HEK293T (cell line): ENCODE measurements around the gene POM121L2.

Experiments used
- CTCF ChIA-PET: fragments of 350-600 bp; formaldehyde crosslinking; extraction: SDS; loops from one replicate; lab custom pipeline; 2021; ENCODE audit warnings: antibody characterized with exemption, inconsistent platforms; lab: Yijun Ruan, JAX
- POLR2A ChIA-PET: fragments of 350-600 bp; formaldehyde crosslinking; extraction: SDS; loops from one replicate; lab custom pipeline; 2020; ENCODE audit warnings: antibody characterized with exemption, inconsistent platforms; lab: Yijun Ruan, JAX
- DNase-seq: peaks from one replicate; pipeline ENCODE4 v3.0.0; 2012; ENCODE audit warnings: mixed read lengths; ENCODE audit errors: extremely low spot score
- ARNT ChIP-seq: fragments of 450-650 bp; IDR thresholded peaks from 2 replicates; pipeline ENCODE4 v1.6.1; 2017; ENCODE audit warnings: mild to moderate bottlenecking
- BHLHE40 ChIP-seq: fragments of 450-650 bp; IDR thresholded peaks from 2 replicates; pipeline ENCODE4 v1.6.1; 2016; ENCODE audit warnings: mild to moderate bottlenecking, moderate library complexity, borderline replicate concordance
- CTBP1 ChIP-seq: fragments of 450-650 bp; IDR thresholded peaks from 2 replicates; pipeline ENCODE4 v1.6.1; 2016; ENCODE audit warnings: borderline replicate concordance
- ELF4 ChIP-seq: fragments of 450-650 bp; IDR thresholded peaks from 2 replicates; pipeline ENCODE4 v1.6.1; 2017; ENCODE audit warnings: antibody characterized with exemption
- FOXA1 ChIP-seq: fragments of 450-650 bp; IDR thresholded peaks from 2 replicates; pipeline ENCODE4 v1.6.1; 2016; ENCODE audit warnings: mild to moderate bottlenecking
- FOXK2 ChIP-seq: fragments of 450-650 bp; IDR thresholded peaks from 2 replicates; pipeline ENCODE4 v1.6.1; 2016; ENCODE audit warnings: mild to moderate bottlenecking
- FOXM1 ChIP-seq: fragments of 450-650 bp; IDR thresholded peaks from 2 replicates; pipeline ENCODE4 v1.6.1; 2017; ENCODE audit warnings: mild to moderate bottlenecking, borderline replicate concordance
- HDGF ChIP-seq: fragments of 450-650 bp; IDR thresholded peaks from 2 replicates; pipeline ENCODE4 v1.6.1; 2017; ENCODE audit warnings: antibody characterized with exemption, borderline replicate concordance
- L3MBTL2 ChIP-seq: fragments of 450-650 bp; conservative IDR thresholded peaks from 2 replicates; pipeline ENCODE4 v1.6.1; 2016; ENCODE audit warnings: mild to moderate bottlenecking
- LEF1 ChIP-seq: fragments of 450-650 bp; IDR thresholded peaks from 2 replicates; pipeline ENCODE4 v1.6.1; 2017; ENCODE audit warnings: mild to moderate bottlenecking, borderline replicate concordance
- NFRKB ChIP-seq: fragments of 450-650 bp; IDR thresholded peaks from 2 replicates; pipeline ENCODE4 v1.6.1; 2016; ENCODE audit warnings: mild to moderate bottlenecking, moderate library complexity
- SP1 ChIP-seq: fragments of 450-650 bp; IDR thresholded peaks from 2 replicates; pipeline ENCODE4 v1.6.1; 2017
- SUZ12 ChIP-seq: fragments of 450-650 bp; IDR thresholded peaks from 2 replicates; pipeline ENCODE4 v1.6.1; 2016; ENCODE audit warnings: mild to moderate bottlenecking
- TARDBP ChIP-seq: fragments of 450-650 bp; IDR thresholded peaks from 2 replicates; pipeline ENCODE4 v1.6.1; 2016
- ZNF384 ChIP-seq: fragments of 450-650 bp; IDR thresholded peaks from 2 replicates; pipeline ENCODE4 v1.6.1; 2016
- TF ChIP-seq, protein P1 (sequence below): fragments of 450-650 bp; IDR thresholded peaks from 2 replicates; pipeline ENCODE4 v1.6.1; 2016

Gene POM121L2

DNA sequence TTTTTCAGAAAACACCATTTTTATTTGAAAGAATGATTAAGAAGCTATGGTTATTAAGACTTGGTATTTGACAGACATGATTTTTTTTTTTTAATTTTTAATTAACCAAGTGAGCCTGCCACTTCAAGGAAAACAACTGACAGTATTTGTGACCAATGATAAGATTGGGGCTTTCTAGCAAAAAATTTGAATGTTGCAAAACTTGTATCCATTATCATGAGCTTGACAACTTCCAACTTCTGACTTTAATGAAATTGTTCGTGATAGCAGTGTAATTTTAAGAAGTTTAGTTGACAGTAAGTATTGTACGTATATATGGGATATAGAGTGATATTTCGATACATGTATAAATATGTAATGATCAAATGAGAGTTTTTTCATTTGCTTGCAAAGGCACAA, 21.6 kb upstream of the POM121L2 start:
- POLR2A ChIA-PET: interaction anchor here (0.8 to 1.3 kb wide), 3 partner anchors 82 to 284 kb away, joined by 3 to 5 read pairs (median 4); partner anchors contain the start of gene ZNF184
- no peak for TF ChIP-seq FOXA1
- TF ChIP-seq SP1: no peak
- TF ChIP-seq, protein P1, sequence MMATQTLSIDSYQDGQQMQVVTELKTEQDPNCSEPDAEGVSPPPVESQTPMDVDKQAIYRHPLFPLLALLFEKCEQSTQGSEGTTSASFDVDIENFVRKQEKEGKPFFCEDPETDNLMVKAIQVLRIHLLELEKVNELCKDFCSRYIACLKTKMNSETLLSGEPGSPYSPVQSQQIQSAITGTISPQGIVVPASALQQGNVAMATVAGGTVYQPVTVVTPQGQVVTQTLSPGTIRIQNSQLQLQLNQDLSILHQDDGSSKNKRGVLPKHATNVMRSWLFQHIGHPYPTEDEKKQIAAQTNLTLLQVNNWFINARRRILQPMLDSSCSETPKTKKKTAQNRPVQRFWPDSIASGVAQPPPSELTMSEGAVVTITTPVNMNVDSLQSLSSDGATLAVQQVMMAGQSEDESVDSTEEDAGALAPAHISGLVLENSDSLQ: peak; percentile 67
- DNase-seq: no peak
- CTCF ChIA-PET: interaction anchor here (0.5 to 1.1 kb wide), 2 partner anchors 146 to 462 kb away, joined by 3 read pairs; no protein-coding TSS in a partner anchor

DNA sequence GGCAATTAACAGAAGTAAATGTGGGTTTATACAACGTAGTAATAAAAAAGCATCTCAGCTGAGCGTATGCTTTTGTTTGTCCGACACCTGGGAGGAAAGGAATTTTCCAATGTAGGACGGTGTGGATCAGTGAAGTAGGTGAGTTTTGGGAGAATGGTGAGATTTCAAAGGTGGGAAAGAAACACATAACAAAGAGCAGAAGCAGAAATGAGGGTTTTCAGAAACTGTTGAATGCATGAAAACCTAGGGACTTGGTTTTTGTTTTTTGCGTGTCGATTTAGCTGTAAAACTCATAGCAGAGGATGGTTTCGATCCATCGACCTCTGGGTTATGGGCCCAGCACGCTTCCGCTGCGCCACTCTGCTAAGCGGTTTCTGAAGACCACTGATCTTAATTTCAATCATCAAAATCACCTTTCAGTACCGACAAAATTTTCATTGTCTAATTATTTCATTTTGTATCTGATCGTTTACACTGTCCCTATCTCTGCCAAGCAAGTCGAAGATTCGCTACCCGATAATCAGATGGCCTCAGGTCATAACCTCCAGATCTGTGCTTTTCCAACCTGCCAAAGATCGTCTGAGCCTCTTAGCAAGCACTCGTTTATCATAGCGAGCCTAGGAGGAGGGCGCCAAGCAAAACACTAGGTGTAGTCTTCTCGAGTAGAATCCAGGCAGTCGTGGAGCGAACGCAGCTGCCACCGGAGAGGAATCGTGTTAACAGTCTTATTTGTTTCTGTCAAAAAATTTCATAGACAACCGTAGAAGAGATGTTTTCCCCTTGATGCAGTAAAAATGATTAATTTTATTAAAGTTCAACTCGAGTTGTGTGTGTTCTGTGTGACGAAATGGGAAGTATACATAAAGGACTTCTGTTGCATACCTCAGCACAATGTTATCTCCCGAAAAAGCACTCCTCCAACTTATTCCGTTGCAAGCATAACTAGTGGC, 20.9 kb upstream of the POM121L2 start:
- POLR2A ChIA-PET: interaction anchor here (0.8 to 1.3 kb wide), 2 partner anchors 81 to 140 kb away, joined by 4 to 5 read pairs; partner anchors contain the start of gene ZNF184
- CTCF ChIA-PET: no interaction called here
- TF ChIP-seq L3MBTL2 (no peak), LEF1 (no peak), ARNT (no peak), FOXK2 (no peak), CTBP1 (peak; percentile 77), SUZ12 (no peak), FOXM1 (no peak; the same call in 1 of the 2 replicates)
- DNase-seq: peak; percentile 68

DNA sequence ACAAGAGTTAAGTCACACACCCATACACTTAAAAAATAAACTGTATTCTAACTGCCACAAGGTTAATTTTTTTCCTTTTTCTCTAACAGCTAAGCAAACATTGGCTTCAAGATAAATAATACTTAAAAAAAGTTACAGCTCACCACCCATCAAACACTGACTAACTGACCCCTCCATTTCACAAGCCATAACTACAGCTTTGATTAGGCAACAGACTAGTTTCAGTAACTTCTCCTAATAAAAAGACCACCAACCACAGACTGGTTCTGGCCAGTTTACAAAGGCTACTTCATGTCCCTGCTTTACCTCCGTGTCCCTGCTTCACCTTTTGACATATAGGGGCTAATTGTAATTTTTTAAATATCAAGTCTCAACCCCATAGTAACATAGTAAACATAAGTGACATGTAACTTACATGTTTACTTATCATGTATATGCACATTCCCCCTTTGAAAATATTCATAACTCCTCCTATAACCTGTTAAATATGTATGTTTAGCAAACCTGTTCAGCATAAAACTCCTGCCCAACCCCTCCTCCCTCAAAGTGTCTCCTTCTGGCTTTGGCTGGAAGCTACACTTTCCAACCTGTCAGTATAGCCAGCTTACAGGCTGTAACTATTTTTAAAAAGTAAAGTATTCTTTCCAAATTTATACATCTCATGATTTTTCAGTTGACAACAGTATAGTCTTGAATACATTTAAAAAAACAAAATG, 15.1 kb upstream of the POM121L2 start:
- TF ChIP-seq, protein P1: no peak
- no peak for TF ChIP-seq ARNT
- TF ChIP-seq FOXK2: no peak
- no peak for TF ChIP-seq FOXA1
- no peak for TF ChIP-seq NFRKB
- TF ChIP-seq FOXM1: no peak
- TF ChIP-seq ELF4: no peak
- no peak for TF ChIP-seq SP1
- TF ChIP-seq LEF1: no peak
- no peak for TF ChIP-seq SUZ12
- no peak for DNase-seq
- CTCF ChIA-PET: no interaction called here
- POLR2A ChIA-PET: interaction anchor here (0.8 kb wide), 1 partner anchor 146 kb away, joined by 3 read pairs; the partner anchor contains the start of gene ZNF184

DNA sequence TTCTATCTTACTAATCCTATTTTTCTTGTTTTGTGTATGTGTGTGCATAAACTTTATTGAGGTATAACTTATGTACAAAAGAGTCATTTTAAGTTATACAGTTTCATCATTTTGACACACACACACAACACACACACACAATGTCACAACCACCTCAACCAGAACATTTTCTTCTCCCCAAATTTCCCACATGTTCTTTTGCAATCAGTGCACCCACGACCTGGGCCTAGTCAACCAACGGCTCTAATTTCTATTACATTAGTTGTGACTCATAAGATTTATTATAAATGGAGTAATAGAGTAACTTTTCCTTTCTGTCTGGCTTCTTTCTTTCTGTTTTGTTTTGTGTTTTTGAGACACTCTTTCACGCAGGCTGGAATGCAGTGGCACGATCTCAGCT, 9.8 kb upstream of the POM121L2 start:
- DNase-seq: no peak
- ChIA-PET CTCF (no interaction called here), POLR2A (no interaction called here)
- TF ChIP-seq NFRKB: no peak
- TF ChIP-seq FOXA1: no peak
- TF ChIP-seq FOXK2: no peak

DNA sequence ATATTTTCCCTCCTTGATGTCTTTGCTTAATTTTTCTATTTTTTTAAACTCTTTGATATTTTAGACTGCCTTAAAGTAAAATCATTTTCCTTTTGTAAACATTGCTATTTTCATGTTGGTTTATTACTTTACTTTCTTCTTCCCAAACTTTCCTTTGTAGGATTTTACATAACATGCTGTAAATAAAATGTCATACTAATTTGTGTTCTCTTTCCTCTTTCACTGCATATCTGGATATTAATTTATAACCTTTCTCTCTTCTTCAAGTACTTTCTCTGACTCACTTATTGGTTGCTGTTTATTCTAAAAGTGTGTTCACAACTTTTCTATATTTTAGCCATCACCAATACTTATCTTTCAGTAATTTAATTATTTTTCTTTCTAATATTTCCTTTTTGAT, 9.3 kb upstream of the POM121L2 start:
- TF ChIP-seq ZNF384: no peak
- TF ChIP-seq, protein P1: no peak
- TF ChIP-seq HDGF: no peak
- TF ChIP-seq NFRKB: no peak
- TF ChIP-seq ELF4: no peak
- no peak for TF ChIP-seq TARDBP
- no peak for TF ChIP-seq L3MBTL2
- TF ChIP-seq SP1: no peak
- TF ChIP-seq FOXM1: no peak
- no peak for TF ChIP-seq FOXK2
- no peak for TF ChIP-seq SUZ12
- TF ChIP-seq FOXA1: no peak
- no peak for TF ChIP-seq LEF1
- TF ChIP-seq BHLHE40: no peak
- TF ChIP-seq CTBP1: no peak
- no peak for TF ChIP-seq ARNT

DNA sequence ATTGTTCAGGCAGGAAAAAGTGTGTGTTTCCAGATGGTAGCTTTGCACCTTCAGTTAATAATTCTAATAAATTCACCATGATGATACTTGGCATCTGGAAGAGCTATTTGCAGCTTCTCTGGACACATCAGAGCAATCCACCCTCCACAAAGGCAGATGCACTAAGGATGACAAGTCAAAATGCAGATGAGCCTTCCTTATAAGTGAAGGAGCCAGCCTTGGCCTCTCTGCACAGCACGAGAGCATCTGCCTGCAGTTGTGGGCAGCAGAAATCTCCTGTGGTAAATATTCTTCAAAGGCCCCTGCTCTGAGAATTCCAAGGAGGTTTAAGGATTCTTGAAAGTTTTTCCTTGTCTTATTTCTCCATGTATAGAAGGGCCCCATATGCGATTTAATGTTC, 6.9 kb upstream of the POM121L2 start:
- no peak for DNase-seq
- ChIA-PET CTCF (no interaction called here), POLR2A (no interaction called here)
- TF ChIP-seq HDGF (no peak), LEF1 (no peak), ARNT (no peak), FOXK2 (no peak), TARDBP (no peak)

More for the DNA sequence above, 9.3 kb upstream of the POM121L2 start:
- POLR2A ChIA-PET: no interaction called here
- DNase-seq: no peak
- CTCF ChIA-PET: interaction anchor here (0.6 kb wide), 1 partner anchor 12 kb away, joined by 3 read pairs; no protein-coding TSS in a partner anchor
